ENCODE measurements around the gene TUFT1. TPM values are rescaled to one million over a fixed set of nuclear protein-coding genes. Genes with fewer than 3 reads are reported as not detected.
"Not testable (repeated sequence)": the region's sequence is repeated elsewhere in the genome, so short reads cannot be mapped to it uniquely, and the experiment has no call there.

TUFT1 gene
- total RNA-seq, 3 donors from 2014 or later: 1.2 to 4.0 (median 2.2) TPM

DNA sequence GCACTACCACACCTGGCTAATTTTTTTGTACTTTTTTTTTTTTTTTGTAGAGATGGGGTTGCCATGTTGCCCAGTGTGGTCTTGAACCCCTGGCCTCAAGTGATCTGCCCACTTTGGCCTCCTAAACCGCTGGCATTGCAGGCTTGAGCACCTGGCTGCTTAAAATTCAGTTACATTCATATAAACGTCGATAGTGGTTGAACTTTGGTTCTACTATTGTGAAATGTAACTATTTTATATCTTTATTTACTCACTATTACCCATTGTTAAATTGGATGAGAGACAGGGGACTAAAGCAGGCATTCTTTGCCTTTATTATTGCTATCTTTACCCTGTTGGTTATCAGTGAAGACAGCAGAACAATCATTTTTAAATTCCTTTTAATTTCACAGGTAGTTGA is 77.9 kb downstream of the TUFT1 start:
- ATAC-seq: no peak
- Mint-ChIP-seq H3K27me3 (ENCODE audit: low read depth) (no peaks in the 10 kb centered on the region), H3K36me3 (ENCODE audit: insufficient read depth) (peaks cover 2% of the 10 kb centered on the region), H3K4me3 (no peak overlapping the region), H3K4me1 (ENCODE audit: low read depth) (peaks cover 52% of the 10 kb centered on the region), H3K9me3 (no peaks in the 10 kb centered on the region)
- DNase-seq: no peak

DNA sequence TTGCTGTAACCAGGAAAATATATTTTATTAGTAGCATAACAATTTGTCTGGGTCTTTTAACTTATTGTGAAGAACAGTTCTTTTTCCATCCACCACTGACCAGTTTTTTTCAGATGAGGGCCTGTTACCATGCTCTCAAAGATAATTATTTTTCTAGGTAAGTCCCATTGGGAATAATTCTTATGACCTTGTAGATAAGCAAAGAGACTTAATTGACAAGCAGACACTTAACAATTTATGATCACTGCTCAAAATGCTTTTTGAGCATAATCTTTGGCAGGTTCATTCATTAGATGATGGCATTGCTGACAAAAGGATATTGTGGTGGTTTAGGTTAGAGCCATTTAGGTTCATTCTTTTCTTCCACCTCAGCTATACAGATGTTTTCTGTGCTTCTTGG is 78.4 kb downstream of the TUFT1 start:
- Mint-ChIP-seq H3K4me3 (no peak overlapping the region), H3K36me3 (ENCODE audit: insufficient read depth) (peaks cover 2% of the 10 kb centered on the region), H3K4me1 (ENCODE audit: low read depth) (peaks cover 48% of the 10 kb centered on the region), H3K9me3 (no peaks in the 10 kb centered on the region), H3K27me3 (ENCODE audit: low read depth) (no peaks in the 10 kb centered on the region)
- ATAC-seq (no peak), DNase-seq (no peak)

DNA sequence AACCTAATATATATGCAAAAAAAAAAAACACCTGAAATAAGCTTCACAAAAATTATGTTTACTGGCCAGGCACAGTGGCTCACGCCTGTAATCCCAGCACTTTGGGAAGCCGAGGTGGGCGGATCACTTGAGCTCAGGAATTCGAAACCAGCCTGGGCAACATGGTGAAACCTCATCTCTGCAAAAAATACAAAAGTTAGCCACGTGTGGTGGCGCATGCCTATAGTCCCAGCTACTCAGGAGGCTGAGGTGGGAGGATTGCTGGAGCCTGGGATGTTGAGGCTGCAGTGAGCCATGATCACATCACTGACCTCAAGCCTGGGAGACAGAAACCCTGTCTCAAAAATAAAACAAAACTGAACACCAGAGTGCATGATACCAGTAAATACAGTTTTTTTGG is 78.9 kb downstream of the TUFT1 start:
- not testable (repeated sequence) for H3K4me3 Mint-ChIP-seq; H3K27me3 Mint-ChIP-seq (ENCODE audit: low read depth); H3K9me3 Mint-ChIP-seq; DNase-seq; H3K36me3 Mint-ChIP-seq (ENCODE audit: insufficient read depth); ATAC-seq
- peaks cover 42% of the 10 kb centered on the region for H3K4me1 Mint-ChIP-seq (ENCODE audit: low read depth)

DNA sequence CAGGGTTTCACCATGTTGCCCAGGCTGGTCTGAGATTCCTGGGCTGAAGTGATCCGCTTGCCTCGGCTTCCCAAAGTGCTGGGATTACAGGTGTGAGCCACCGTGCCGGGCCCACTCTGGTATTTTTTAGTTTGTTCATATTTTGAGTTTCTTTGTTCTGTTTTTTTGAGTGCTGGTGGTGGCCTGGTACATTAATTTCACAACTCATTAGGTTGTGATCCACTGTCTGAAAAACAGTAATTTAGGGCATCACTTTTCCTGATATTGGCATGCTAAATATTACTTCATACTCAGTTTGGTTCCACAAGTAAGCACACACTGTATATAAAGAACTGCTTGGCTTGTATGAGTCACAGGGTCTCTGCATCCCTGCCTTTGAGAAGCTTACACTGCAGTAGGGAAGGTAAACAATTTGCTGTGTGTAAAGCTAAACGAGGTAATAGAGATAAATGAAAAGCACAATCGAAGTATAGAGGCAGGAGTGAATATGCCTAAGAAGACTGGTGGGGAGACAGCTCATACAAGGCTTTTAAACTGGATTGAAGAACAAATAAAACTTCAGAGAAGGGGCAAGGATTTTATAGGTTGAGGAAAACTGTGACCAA is 79.5 kb downstream of the TUFT1 start:
- Mint-ChIP-seq H3K4me1 (ENCODE audit: low read depth) (peaks cover 40% of the 10 kb centered on the region), H3K9me3 (no peaks in the 10 kb centered on the region), H3K4me3 (no peak overlapping the region), H3K27me3 (ENCODE audit: low read depth) (no peaks in the 10 kb centered on the region), H3K36me3 (ENCODE audit: insufficient read depth) (peaks cover 2% of the 10 kb centered on the region)
- DNase-seq: no peak
- no peak for ATAC-seq

DNA sequence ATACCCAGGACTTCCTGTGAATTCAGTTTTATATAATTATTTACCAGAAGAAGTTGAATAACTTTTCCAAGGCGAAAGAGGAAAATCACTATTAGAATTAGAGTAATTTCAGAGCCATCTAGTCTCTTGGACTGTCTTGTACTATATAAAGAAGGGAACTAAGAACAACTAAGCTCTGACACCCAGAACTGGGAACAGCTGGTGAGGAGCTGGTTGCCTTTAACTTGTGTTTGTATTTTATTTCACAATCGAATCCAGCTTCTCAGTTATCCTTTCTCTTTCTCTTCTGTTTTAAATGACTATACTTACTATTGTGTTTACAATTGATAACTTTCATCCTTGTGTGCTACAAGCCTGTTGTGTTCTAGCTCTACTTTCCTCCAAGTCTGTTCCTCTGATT is 80.2 kb downstream of the TUFT1 start:
- peaks cover 36% of the 10 kb centered on the region for H3K4me1 Mint-ChIP-seq (ENCODE audit: low read depth)
- H3K27me3 Mint-ChIP-seq (ENCODE audit: low read depth): no peaks in the 10 kb centered on the region
- no peak for ATAC-seq

DNA sequence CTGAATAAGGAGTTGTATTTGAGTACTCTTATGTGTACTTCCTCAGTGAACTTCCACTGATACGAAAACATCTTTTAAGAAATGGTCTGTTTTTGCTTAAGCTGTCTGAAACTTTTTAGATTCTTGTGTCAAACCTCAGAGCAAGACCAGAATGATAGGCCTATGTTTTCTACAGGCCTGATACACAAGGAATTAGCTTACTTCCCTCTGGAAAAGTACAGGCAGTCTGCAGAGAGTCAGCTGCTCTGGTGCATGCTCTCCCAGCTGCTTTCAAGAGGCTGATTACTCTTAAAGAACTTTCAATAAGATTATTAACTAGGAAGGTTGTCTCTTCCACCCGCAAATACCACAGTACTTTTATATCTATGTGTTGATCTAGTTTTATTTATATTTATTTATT is 81.2 kb downstream of the TUFT1 start:
- no peaks in the 10 kb centered on the region for H3K9me3 Mint-ChIP-seq
- peaks cover 28% of the 10 kb centered on the region for H3K4me1 Mint-ChIP-seq (ENCODE audit: low read depth)
- H3K4me3 Mint-ChIP-seq: no peak overlapping the region
- no peak for DNase-seq
- ATAC-seq: no peak
- no peaks in the 10 kb centered on the region for H3K36me3 Mint-ChIP-seq (ENCODE audit: insufficient read depth)
- H3K27me3 Mint-ChIP-seq (ENCODE audit: low read depth): no peaks in the 10 kb centered on the region

More for the DNA sequence above, 80.2 kb downstream of the TUFT1 start:
- Mint-ChIP-seq H3K36me3 (ENCODE audit: insufficient read depth) (peaks cover 1% of the 10 kb centered on the region), H3K4me3 (no peak overlapping the region), H3K9me3 (no peaks in the 10 kb centered on the region)
- no peak for DNase-seq

DNA sequence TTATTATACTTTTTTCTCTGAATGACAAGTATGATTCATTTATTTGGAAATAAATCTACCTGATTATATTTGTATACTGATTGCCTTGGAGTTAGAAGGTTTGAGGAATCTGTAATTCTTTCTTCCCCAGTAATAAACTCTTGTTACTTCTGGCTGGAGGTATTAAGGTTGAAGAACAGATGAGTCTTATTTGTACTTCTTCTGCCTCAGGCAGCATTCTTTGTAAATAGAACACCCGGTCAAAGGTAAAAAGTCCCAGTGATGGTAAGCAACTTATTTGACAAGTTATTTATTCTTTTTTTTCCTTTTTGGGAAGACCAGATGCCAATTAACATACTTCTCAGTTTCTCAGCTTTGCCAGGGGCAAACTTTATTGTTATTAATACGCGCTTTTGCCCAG is 84.7 kb downstream of the TUFT1 start:
- Mint-ChIP-seq H3K9me3 (no peaks in the 10 kb centered on the region), H3K4me3 (no peak overlapping the region), H3K27me3 (ENCODE audit: low read depth) (no peaks in the 10 kb centered on the region)

DNA sequence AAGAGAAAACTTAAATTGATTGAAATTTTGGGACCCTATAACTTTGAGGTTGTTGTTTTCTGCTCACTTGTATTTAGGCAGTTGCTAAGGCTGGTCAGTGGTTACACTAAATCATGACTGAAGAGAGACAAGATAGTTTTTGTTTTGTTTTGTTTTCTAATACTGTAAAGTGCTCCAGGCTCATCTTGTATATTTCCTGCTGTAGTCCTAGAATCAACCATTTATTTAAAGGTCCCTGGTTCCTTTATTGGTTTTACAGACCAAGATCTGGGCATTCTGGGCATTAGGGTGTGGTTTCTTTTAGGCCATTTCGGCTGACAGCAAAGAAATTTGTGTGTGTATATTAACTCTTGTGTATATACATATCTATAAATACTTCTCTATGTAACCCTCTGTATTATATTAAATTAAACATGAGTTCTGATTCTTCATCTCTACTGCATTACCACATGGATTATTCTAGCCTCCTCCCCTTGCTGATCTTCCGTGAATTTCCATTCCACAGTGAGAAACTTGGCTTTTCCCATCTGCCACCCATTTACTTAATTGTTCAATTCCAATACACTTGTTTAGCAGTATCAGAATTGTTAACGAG is 86.7 kb downstream of the TUFT1 start:
- Mint-ChIP-seq H3K27me3 (ENCODE audit: low read depth) (no peaks in the 10 kb centered on the region), H3K4me3 (no peak overlapping the region), H3K36me3 (ENCODE audit: insufficient read depth) (peaks cover 8% of the 10 kb centered on the region), H3K9me3 (no peaks in the 10 kb centered on the region), H3K4me1 (ENCODE audit: low read depth) (peaks cover 7% of the 10 kb centered on the region)
- ATAC-seq (no peak), DNase-seq (no peak)

More for the DNA sequence above, 84.7 kb downstream of the TUFT1 start:
- ATAC-seq (no peak), DNase-seq (no peak)
- Mint-ChIP-seq H3K4me1 (ENCODE audit: low read depth) (peaks cover 18% of the 10 kb centered on the region), H3K36me3 (ENCODE audit: insufficient read depth) (peaks cover 7% of the 10 kb centered on the region)

DNA sequence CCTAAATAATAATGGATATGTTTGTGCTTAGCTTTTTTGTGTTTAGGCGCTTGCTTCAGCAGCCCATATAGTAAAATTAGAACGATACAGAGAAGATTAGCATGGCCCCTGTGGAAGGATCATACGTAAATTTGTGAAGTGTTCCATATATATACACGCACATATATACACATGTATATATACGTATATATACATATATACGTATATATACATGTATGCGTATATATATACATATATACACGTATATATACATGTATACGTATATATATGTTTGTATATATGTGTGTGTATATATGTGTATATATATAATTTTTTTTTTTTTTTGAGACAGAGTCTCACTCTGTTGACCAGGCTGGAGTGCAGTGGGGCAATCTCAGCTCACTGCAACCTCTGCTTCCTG is 89.2 kb downstream of the TUFT1 start:
- H3K27me3 Mint-ChIP-seq (ENCODE audit: low read depth): no peaks in the 10 kb centered on the region
- H3K4me3 Mint-ChIP-seq: no peak overlapping the region
- H3K9me3 Mint-ChIP-seq: no peaks in the 10 kb centered on the region
- DNase-seq (no peak), ATAC-seq (no peak)
- peaks cover 13% of the 10 kb centered on the region for H3K36me3 Mint-ChIP-seq (ENCODE audit: insufficient read depth)
- H3K4me1 Mint-ChIP-seq (ENCODE audit: low read depth): peaks cover 4% of the 10 kb centered on the region

Other genes starting within 250 kb of the TUFT1 start
- 10 to 100 TPM; 50.9 to 60.2 (median 57.8) TPM for gene PI4KB, start 212.9 kb upstream of the TUFT1 start, total RNA-seq
- 10 to 100 TPM; 48.7 to 58.6 (median 50.9) TPM for gene RFX5, start 193.1 kb upstream of the TUFT1 start, total RNA-seq
- gene SELENBP1, start 167.6 kb upstream of the TUFT1 start, total RNA-seq: under 1 TPM; 0.43 to 0.82 (median 0.63) TPM
- 100 to 1,000 TPM; 641 to 690 (median 678) TPM for gene PSMB4, start 140.7 kb upstream of the TUFT1 start, total RNA-seq
- gene POGZ, start 80.8 kb upstream of the TUFT1 start, total RNA-seq: 10 to 100 TPM; 48.8 to 51.2 (median 49.5) TPM
- gene CGN, start 28.9 kb upstream of the TUFT1 start, total RNA-seq: 1 to 10 TPM in 1 of 3 donors, under 1 TPM in 2; 0.68 to 1.0 (median 0.94) TPM
- gene SNX27, start 71.7 kb downstream of the TUFT1 start, total RNA-seq: 10 to 100 TPM; 25.8 to 29.3 (median 26.1) TPM
- not detected for gene CELF3, start 176.5 kb downstream of the TUFT1 start, total RNA-seq
- gene RIIAD1, start 181.2 kb downstream of the TUFT1 start, total RNA-seq: not detected
- 100 to 1,000 TPM; 156 to 167 (median 163) TPM for gene MRPL9, start 223.2 kb downstream of the TUFT1 start, total RNA-seq

All from activated T-cell treated with anti-CD3 and anti-CD28 coated beads, Interleukin-2, amount 50 U/mL, for 4 hours (primary cell).